AG04449 (cell line): ENCODE data around the gene BMF.

Source experiments
- CTCF ChIA-PET: fragments of 350-600 bp; formaldehyde crosslinking; extraction: SDS; loops from one replicate; lab custom pipeline; 2021; ENCODE audit warnings: antibody characterized with exemption; lab: Yijun Ruan, JAX
- POLR2A ChIA-PET: fragments of 400-600, 350-600 bp; formaldehyde crosslinking; extraction: SDS; loops from one replicate; lab custom pipeline; 2020; ENCODE audit warnings: antibody characterized with exemption, inconsistent platforms; lab: Yijun Ruan, JAX
- DNase-seq: peaks from one replicate; pipeline ENCODE4 v3.0.0-alpha.2; 2010; ENCODE audit warnings: low read depth, low spot score
- H3K4me3 ChIP-seq: 2 replicates; pipeline ENCODE4 v1.5.1; 2011; ENCODE audit warnings: low read depth, mild to moderate bottlenecking, control low read depth, low read length
- TF ChIP-seq, protein P1 (sequence below): IDR thresholded peaks from one replicate; pipeline ENCODE4 v1.5.1; 2011; ENCODE audit warnings: mild to moderate bottlenecking, moderate library complexity, low read length, control low read depth, inconsistent platforms; ENCODE audit not compliant: insufficient read depth; ENCODE audit errors: missing control alignments

BMF gene

DNA sequence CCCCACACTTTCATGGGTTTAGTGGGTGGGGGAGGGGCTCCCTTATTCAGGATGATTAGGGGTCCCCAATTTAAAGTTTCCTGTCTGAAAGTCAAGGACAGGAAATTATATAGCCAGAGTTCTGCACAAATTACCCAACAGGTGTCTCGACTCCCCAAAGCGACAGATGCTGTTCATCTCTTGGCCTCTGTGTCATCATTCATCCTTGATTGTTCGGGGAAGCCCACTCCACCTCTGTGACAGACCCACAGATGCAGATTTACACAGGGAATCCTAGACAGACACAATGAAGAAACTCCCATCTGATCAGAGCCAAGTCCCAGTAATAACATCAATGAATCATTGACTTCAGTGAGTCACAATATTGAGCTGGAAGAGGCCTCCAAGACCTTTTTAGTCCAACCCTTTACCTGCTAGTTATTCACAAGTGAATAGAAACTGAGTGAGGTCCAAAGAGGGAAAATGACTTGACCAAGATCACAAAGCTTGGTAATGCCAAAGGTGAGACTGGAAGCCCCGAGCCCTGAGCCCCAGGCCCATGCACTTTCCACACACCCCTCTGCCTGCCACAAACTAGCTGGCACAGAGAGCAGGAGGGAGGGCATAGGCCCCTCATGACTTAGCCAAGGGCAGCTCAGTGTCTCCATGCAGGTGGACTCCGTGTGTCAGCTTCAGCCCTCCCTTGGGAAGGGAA, 61.8 kb downstream of the BMF start:
- H3K4me3 ChIP-seq, result no peak overlapping the region
- POLR2A ChIA-PET, result interaction anchor here (1.4 to 1.8 kb wide), 3 partner anchors 35 to 60 kb away, joined by 3 to 8 read pairs (median 4); no protein-coding TSS in a partner anchor
- CTCF ChIA-PET, result interaction anchor here (0.9 to 8.4 kb wide), 16 partner anchors 7 to 275 kb away, joined by 3 to 286 read pairs (median 4); partner anchors contain the start of genes BMF, BUB1B and SRP14
- TF ChIP-seq, protein P1, sequence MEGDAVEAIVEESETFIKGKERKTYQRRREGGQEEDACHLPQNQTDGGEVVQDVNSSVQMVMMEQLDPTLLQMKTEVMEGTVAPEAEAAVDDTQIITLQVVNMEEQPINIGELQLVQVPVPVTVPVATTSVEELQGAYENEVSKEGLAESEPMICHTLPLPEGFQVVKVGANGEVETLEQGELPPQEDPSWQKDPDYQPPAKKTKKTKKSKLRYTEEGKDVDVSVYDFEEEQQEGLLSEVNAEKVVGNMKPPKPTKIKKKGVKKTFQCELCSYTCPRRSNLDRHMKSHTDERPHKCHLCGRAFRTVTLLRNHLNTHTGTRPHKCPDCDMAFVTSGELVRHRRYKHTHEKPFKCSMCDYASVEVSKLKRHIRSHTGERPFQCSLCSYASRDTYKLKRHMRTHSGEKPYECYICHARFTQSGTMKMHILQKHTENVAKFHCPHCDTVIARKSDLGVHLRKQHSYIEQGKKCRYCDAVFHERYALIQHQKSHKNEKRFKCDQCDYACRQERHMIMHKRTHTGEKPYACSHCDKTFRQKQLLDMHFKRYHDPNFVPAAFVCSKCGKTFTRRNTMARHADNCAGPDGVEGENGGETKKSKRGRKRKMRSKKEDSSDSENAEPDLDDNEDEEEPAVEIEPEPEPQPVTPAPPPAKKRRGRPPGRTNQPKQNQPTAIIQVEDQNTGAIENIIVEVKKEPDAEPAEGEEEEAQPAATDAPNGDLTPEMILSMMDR, result no peak
- DNase-seq, result no peak

DNA sequence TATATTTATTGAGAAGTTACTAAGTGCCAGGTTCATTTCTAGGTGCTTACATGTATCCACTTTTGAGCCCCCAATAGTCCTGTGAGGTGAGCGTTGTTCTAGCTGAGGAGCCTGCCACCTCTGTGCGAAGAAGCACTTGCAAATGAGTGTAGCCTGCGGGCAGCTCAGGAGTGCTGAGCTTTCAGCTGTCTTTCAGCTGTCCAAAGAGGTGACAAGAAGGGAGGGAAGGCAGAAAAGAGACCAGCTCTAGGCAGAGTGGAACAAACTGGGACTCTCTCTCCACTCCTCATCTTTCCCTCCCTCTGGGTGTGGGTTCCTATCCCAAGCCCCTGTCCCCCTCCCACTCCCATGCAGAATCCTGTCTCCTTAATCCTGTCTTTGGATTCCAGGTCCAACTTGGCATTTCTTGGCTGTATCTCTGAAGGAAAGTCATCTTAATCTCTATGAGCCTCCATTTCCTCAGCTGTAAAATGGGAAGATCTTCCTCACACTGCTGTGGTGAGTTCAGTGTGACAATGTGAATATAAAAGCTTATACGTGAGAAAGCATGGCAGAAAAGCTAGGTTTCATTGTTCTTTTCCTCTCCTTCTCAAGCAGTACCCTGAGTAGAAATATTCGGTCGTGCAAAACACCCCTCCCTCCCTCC, 63.0 kb downstream of the BMF start:
- POLR2A ChIA-PET, result interaction anchor here (0.6 kb wide), 1 partner anchor 57 kb away, joined by 3 read pairs; no protein-coding TSS in a partner anchor
- no peak for DNase-seq

DNA sequence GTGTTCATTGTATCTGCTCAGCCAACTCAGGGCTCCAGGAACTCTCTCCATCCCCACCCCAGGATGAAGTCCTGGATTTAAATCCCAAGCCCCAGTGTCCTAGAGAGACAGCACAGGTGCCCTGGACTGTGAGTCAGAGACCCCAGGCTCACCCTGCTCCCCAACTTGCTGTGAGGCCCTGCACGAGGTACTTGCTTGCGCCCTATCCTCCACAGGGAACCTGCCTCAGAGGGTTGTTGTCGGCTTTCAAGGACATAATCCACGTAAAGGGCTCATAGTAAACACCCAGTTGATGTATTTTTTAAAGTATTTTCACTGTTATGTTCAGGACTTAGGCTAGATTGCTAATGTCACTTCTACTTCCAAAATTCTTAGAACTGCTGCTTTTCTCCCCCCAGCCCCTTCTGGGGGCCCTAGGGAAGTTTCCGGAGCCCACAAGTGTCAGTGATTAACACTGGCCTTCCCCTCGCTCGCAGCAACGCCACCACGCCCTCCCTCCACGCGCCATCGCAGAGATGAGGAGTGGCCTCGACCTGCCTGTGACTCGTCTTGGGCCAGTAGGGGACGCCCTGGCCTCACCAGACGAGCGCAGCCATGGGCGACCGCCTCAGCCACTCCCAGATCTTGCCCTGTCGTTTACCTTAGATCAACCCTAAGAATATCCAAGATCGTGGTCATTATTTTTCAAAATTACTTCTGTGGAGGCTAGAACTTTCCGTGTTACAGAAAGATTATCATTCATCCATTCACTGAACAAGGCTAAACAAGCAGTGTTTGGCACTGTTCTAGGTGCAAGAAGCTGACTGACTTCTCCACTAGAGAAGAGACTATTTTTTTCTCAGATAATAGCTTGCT, 63.7 kb downstream of the BMF start:
- CTCF ChIA-PET, result interaction anchor here (0.7 to 8.4 kb wide), 44 partner anchors 8 to 252 kb away, joined by 3 to 286 read pairs (median 4); partner anchors contain the start of genes ANKRD63, BMF and BUB1B
- POLR2A ChIA-PET, result interaction anchor here (0.6 kb wide), 1 partner anchor 58 kb away, joined by 3 read pairs; no protein-coding TSS in a partner anchor

More for the DNA sequence above, 63.0 kb downstream of the BMF start:
- H3K4me3 ChIP-seq, result no peak overlapping the region
- CTCF ChIA-PET, result interaction anchor here (0.7 to 8.4 kb wide), 43 partner anchors 8 to 251 kb away, joined by 3 to 286 read pairs (median 4); partner anchors contain the start of genes ANKRD63, BMF and BUB1B
- TF ChIP-seq, protein P1, result no peak

DNA sequence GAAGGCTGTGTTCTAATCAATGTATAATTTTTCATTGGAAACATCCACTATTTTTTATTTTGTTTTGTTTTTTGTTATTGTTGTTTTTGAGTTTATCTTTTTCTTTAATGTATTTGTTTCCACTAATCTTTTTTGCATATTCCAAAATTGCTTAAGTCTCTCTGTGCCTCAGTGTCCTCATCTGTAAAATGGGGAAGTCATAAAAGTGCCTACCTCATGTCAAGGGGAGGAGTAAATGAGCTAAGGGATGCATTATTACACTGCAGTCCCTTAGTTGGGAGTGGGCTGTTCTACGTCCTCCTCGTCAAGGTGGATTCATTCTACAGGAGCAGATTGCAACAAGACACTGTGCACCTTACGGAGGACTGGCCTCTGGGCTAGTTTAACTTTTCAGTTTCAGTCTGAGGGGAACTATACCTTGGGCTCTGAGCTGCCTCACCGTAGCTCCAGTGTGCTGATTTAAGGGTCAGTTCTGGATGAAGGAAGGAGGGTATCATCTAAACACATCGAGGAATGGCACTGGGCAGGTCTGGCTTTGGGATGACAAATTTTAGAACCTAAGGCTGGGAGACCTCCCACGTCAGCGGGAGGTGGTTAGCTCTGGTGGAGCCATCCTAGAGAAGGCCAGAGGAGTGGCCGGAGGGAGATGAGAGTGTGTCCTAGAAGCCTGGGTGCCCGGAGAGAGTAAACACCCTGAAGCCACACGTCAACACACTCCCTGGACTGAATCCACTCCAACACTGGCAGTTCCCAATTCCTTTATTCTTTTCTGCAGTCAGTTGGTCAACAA, 64.6 kb downstream of the BMF start:
- CTCF ChIA-PET, result interaction anchor here (0.8 to 8.4 kb wide), 6 partner anchors 57 to 231 kb away, joined by 3 to 286 read pairs (median 4); no protein-coding TSS in a partner anchor
- no peak overlapping the region for H3K4me3 ChIP-seq

More for the DNA sequence above, 63.7 kb downstream of the BMF start:
- no peak for DNase-seq
- TF ChIP-seq, protein P1, result peak; percentile 99
- H3K4me3 ChIP-seq, result peak overlapping the region; percentile 36

DNA sequence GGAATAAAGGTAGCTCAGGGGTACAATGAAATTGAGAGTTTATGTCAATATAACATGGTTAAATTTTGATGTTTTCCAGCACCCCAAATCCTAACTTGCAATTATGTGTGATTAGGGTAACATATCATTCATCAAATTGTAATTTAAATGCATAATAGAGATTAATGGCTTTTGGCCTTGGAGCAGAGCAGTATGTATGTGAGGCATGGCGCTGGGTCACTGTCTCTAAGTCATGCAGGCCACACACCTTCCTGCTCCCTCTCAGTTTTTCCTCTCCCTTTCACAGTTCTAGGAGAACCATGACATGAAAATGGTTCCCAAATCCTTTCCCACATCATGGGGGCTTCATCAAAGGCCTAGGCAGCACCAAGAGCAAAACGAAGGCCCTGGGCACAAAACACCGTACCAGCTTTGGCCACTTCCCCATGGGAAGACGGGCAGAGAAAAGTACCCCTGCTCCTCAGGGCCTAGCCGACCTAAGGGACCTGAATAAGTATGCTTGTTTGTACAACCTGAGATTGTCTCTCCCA, 65.8 kb downstream of the BMF start:
- ChIA-PET CTCF (interaction anchor here (2.2 to 8.4 kb wide), 2 partner anchors 62 to 232 kb away, joined by 9 to 286 read pairs; no protein-coding TSS in a partner anchor), POLR2A (no interaction called here)
- DNase-seq, result no peak
- TF ChIP-seq, protein P1, result no peak
- no peak overlapping the region for H3K4me3 ChIP-seq

More for the DNA sequence above, 64.6 kb downstream of the BMF start:
- no peak for DNase-seq
- TF ChIP-seq, protein P1, result no peak
- POLR2A ChIA-PET, result no interaction called here
